GM18867 (cell line): ENCODE measurements around the gene TMEM225B.
"Not testable (repeated sequence)": the region's sequence is repeated elsewhere in the genome, so short reads cannot be mapped to it uniquely, and the experiment has no call there.

Experiments
- ATAC-seq: cut with Tn5 transposase; IDR thresholded peaks from one replicate; pipeline ENCODE4 v1.9.1; 2021; ENCODE audit warnings: mild to moderate bottlenecking, moderate library complexity; ENCODE audit not compliant: unreplicated experiment

Gene TMEM225B

GRCh38 chr7:99623091-99623693 lies 25.1 kb downstream of the TMEM225B start:
- no peak for ATAC-seq

DNA sequence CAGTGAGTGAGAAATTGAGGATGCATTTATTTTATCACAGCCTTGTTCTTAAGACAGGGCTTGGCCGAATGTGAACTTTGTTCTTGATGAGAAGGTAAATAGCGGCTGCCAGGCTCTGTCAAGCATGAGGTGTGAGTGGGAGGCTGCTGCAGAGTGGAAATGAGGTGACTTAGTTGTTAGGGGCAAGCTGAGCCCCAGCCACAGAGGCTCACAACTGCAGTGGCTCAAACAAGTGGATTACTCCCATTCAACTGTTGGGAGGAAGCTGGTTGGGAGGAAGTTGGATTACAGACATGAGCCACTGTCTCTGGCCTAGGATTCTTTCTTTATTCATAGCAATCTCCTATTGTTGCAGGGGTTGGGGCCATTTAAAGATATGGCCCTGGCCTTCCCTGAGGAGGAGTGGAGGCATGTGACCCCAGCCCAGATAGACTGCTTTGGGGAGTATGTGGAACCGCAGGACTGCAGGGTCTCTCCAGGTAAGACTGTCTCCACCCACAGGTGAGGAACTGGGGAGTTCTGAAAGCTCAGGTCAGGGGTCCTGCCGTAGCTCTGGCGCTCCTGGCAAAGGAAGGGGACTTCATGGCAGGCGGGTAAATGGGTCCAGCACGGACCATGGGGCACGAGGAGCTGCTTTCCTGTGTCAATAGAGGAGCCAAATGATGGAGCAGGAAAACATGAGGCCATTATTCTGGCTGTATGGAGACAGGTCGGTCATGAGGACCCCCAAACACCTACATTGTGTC lies 25.8 kb downstream of the TMEM225B start:
- ATAC-seq, result no peak

- ATAC-seq, result no peak
Observed at GRCh38 chr7:99624484-99624883, 26.4 kb downstream of the TMEM225B start.

DNA sequence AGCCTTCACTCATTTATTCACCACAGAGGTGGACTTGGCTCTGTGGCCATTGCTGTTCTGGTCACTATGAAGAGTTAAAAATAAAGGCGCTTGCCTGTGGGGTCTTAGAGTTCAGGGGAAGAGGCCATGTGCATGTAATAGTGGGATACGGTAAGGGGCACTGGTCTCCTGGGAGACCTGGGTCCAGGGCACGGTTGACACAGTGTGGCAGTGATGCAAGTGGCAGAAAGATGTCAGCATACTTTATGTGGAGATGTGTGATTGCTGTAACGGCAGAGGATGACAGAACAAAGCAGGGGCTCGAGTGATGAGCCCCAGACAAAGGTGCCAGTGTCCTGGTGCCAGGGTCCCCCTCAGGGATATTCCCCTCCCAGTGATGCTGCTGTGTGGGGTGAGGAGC lies 27.3 kb downstream of the TMEM225B start:
- no peak for ATAC-seq

- no peak for ATAC-seq
Observed at GRCh38 chr7:99625961-99626360, 27.9 kb downstream of the TMEM225B start.

DNA sequence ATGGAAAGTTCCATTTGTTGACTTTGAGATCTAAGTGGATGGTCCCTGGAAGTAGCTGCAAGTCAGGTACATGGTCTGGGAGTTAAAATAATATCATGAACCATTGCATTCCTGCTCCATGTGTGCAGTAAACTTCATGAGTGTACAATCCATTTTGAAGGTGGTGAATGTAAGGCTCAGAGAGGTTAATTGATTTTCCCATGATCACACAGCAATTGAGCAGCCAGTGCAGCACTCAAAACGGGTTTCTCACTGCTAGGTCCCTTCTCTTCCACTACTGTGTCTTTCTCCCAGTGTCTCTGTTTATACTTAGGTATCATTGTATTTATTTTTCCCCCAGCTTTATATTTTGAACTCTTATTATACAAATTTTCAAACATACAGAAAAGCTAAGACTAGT lies 28.6 kb downstream of the TMEM225B start:
- ATAC-seq, result no peak

DNA sequence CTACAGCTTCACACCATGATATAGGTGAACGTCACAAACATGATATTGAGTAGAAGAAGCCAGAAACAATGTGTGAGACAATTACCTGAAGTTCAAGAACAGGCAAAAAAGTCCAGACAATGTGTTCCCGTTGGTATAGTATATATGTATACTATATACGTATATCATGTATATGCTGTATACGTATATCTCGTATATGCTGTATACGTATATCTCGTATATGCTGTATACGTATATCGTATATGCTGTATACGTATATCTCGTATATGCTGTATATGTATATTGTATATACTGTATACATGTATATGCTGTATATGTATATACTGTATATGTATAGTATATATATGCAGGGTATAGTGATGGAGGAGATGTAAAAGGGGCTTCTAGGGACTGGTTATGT lies 29.4 kb downstream of the TMEM225B start:
- ATAC-seq, result no peak

- no peak for ATAC-seq
Observed at GRCh38 chr7:99628471-99629465, 30.7 kb downstream of the TMEM225B start.

GRCh38 chr7:99629643-99630042 lies 31.6 kb downstream of the TMEM225B start:
- ATAC-seq, result no peak

GRCh38 chr7:99631295-99632109 lies 33.4 kb downstream of the TMEM225B start:
- ATAC-seq, result no peak

GRCh38 chr7:99637414-99637813 lies 39.3 kb downstream of the TMEM225B start:
- ATAC-seq, result not testable (repeated sequence)

DNA sequence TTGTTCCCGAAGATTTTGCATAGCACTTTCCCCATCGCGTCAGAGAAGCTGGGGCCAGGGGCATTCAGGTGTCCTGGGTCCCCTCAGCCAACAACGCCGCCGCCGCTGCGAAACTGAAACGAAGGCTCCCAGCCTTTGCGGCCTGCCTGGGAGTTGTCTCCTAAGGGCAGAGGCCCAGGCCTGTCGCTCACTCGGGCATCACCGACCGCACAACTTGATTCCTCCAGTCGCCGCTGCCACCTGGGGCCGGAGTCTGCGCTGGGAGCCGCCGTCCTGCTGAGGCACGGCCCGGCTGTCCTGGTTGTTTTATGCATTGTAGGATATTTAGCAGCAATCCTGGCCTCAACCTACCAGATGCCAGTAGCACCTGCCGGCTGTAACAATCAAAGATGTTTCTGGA lies 40.7 kb downstream of the TMEM225B start:
- ATAC-seq, result no peak

- ATAC-seq, result no peak
Observed at GRCh38 chr7:99639267-99639666, 41.2 kb downstream of the TMEM225B start.

- ATAC-seq, result no peak
Observed at GRCh38 chr7:99642027-99642426, 44.0 kb downstream of the TMEM225B start.

DNA sequence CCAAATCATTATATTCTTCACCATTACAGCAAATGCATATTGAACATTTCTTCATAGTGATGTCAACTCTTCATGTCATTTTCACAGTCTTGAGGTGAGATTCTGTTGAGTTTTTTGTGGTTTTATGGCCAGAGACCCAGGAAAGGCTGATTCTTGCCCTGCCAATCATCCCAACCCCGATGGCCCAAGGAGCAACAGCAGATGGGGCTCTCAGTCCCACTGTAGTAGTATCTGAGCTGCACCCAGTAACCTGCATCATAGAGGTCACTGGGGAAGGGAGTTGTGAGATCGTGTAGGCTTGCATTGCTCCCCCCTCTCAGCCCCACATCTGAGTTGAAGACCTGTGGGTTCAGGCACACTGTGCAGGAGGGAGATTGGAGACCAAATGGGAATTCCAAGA lies 45.4 kb downstream of the TMEM225B start:
- no peak for ATAC-seq

- ATAC-seq, result no peak
Observed at GRCh38 chr7:99644431-99644830, 46.4 kb downstream of the TMEM225B start.

DNA sequence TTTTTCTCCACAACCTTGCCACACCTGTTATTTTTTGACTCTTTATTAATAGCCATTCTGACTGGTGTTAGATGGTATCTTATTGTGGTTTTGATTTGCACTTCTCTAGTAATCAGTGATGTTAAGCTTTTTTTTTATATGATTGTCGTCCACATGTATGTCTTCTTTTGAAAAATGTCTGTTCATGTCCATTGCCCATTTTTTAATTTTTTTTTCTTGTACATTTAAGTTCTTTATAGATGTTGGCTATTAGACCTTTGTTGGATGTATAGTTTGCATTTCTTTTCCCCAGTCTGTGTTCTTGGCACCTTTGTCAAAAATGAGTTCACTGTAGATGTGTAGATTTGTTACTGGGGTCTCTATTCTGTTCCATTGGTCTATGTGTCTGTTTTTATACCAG lies 47.5 kb downstream of the TMEM225B start:
- no peak for ATAC-seq

GRCh38 chr7:99648843-99649242 lies 50.8 kb downstream of the TMEM225B start:
- ATAC-seq, result no peak

GRCh38 chr7:99651290-99651689 lies 53.2 kb downstream of the TMEM225B start:
- ATAC-seq, result no peak

DNA sequence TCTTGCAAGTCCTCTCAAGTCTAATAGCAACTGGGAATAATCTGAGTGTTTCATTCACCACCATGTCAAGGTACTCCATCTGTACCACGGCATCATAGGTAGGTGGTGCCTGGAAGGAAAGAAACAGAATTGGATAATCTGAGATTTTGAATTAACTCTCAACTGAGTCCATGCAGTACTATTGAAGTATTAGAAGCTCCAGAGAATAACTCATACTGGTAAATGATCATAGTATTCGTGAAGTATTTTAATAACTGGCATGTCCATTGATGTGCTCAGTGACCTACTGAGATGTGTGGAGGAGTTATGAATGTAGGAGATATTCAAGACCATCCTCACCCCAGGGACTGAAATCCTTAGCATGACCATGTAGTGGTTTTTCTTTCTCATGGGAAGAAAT lies 54.6 kb downstream of the TMEM225B start:
- ATAC-seq, result no peak

- ATAC-seq, result not testable (repeated sequence)
Observed at GRCh38 chr7:99653269-99653668, 55.2 kb downstream of the TMEM225B start.
